Gastroesophageal sphincter (tissue), 3 donors: ENCODE data around the gene AFTPH.

Source experiments
- EP300 ChIP-seq: sonication (generic); formaldehyde crosslinking; IDR thresholded peaks from one replicate; pipeline ENCODE4 v1.6.1; 2017; ENCODE audit warnings: antibody characterized with exemption, mild to moderate bottlenecking
- POLR2A ChIP-seq, 2 donors: fragments of 450-650 bp; IDR thresholded peaks; one replicate each; pipeline ENCODE4 v1.6.1; 2017; ENCODE audit warnings: antibody characterized with exemption in 2 of 2, mild to moderate bottlenecking in 2 of 2, moderate library complexity in 1 of 2
- POLR2AphosphoS5 ChIP-seq: sonication (generic); formaldehyde crosslinking; IDR thresholded peaks from one replicate; pipeline ENCODE4 v1.6.1; 2017; ENCODE audit warnings: antibody characterized with exemption
- TF ChIP-seq, protein P1 (sequence below), 4 experiments: fragments of 200-600 bp in 2 of 4; fragments of 450-650 bp in 2 of 4; sonication (generic) in 1 of 4; IDR thresholded peaks; one replicate each; pipeline ENCODE4 v1.5.1; 2017 to 2019; ENCODE audit warnings: antibody characterized with exemption in 4 of 4, mild to moderate bottlenecking in 2 of 4, moderate library complexity in 2 of 4

DNA sequence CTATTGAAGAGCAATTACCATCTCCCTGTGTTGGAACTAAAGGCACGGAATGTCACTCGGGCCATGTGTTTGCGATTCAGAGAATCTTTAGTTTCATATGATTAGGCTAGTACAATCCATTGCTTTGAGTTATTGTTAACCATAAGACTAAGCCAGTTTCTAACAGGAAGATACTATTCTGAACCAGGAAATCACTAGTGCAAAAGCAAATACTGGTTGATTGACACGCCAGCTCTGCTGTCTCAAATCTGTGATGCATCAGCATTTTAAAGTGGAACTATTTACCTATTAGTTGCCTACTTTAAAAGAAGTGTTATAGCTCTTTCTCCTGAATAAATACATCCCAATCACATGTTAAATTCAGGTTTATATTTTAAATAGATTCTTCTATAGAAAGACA is 61.9 kb downstream of the AFTPH start:
- TF ChIP-seq, protein P1, sequence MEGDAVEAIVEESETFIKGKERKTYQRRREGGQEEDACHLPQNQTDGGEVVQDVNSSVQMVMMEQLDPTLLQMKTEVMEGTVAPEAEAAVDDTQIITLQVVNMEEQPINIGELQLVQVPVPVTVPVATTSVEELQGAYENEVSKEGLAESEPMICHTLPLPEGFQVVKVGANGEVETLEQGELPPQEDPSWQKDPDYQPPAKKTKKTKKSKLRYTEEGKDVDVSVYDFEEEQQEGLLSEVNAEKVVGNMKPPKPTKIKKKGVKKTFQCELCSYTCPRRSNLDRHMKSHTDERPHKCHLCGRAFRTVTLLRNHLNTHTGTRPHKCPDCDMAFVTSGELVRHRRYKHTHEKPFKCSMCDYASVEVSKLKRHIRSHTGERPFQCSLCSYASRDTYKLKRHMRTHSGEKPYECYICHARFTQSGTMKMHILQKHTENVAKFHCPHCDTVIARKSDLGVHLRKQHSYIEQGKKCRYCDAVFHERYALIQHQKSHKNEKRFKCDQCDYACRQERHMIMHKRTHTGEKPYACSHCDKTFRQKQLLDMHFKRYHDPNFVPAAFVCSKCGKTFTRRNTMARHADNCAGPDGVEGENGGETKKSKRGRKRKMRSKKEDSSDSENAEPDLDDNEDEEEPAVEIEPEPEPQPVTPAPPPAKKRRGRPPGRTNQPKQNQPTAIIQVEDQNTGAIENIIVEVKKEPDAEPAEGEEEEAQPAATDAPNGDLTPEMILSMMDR (IDR thresholded peaks at IDR 0.05): no peak
- no peak for TF ChIP-seq POLR2AphosphoS5
- no peak for TF ChIP-seq POLR2A (IDR thresholded peaks at IDR 0.05)
- TF ChIP-seq EP300: no peak
